Measurements from ENCODE around the gene GOLGA1. TPM values are rescaled to one million over a fixed set of nuclear protein-coding genes. Genes with fewer than 3 reads are reported as not detected.
"Not testable (repeated sequence)": the region's sequence is repeated elsewhere in the genome, so short reads cannot be mapped to it uniquely, and the experiment has no call there.

GOLGA1 gene
- total RNA-seq, 1 experiment from 2014 or later = 9.6 TPM

DNA sequence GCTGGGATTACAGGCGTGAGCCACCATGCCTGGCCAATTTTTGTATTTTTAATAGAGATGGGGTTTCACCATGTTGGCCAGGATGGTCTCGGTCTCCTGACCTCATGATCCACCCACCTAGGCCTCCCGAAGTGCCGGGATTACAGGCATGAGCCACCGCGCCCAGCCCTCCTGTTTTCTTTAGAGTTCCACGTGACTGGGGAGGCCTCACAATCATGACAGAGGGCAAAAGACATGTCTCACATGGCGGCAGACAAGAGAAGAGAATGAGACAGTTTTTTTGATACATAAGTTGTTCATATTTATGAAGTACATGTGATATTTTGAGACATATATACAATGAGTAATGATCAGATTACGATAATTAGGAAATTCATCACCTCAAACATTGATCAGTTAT lies 94.4 kb downstream of the GOLGA1 start:
- DNase-seq (ENCODE audit: low spot score); H3K4me1 Mint-ChIP-seq; H3K4me3 Mint-ChIP-seq; POLR2A ChIA-PET; H3K27ac Mint-ChIP-seq; H3K9me3 Mint-ChIP-seq; ATAC-seq; H3K36me3 Mint-ChIP-seq; H3K27me3 Mint-ChIP-seq (ENCODE audit: low read depth): not testable (repeated sequence)
- CTCF ChIA-PET = interaction anchor here (0.7 to 12.9 kb wide), 4 partner anchors 7 to 72 kb away, joined by 3 to 935 read pairs (median 143); partner anchors contain the start of genes NR6A1, OLFML2A and WDR38

DNA sequence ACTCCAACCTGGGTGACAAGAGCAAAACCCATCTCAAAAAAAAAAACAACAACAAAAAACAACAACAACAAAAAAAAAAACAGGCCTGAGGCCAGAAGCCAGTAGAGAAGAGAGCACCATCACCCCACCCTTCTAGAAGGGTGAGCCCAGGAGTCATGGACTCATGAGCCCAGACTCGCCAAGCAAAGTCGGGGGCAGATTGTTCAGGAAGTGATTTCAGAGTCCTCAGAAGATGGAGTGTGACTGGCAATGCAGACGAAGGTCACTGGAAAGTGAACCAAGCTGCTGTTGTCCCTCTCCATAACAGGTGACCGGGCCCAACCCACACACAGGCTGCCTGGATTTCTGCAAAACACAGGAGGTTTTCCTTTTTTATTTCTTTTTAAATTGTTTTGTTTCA lies 96.6 kb downstream of the GOLGA1 start:
- DNase-seq (ENCODE audit: low spot score) = no peak
- Mint-ChIP-seq H3K9me3 (no peaks in the 10 kb centered on the region), H3K36me3 (no peaks in the 10 kb centered on the region), H3K27ac (peak overlapping the region; percentile 24; the same call in 1 of the 2 replicates), H3K4me3 (no peak overlapping the region), H3K27me3 (ENCODE audit: low read depth) (no peaks in the 10 kb centered on the region), H3K4me1 (peaks cover 3% of the 10 kb centered on the region; the same call in 1 of the 2 replicates)
- ATAC-seq = no peak
- POLR2A ChIA-PET = no interaction called here
- CTCF ChIA-PET = interaction anchor here (11.4 kb wide), 1 partner anchor 9 kb away, joined by 283 read pairs; the partner anchor contains the start of gene WDR38
- TF ChIP-seq RORB (CRISPR knock-in tag; IDR thresholded peaks at IDR 0.05) = no peak
- no peak for TF ChIP-seq TCF7 (CRISPR knock-in tag; IDR thresholded peaks at IDR 0.05; ENCODE audit: low read depth)
- TF ChIP-seq, protein P1, sequence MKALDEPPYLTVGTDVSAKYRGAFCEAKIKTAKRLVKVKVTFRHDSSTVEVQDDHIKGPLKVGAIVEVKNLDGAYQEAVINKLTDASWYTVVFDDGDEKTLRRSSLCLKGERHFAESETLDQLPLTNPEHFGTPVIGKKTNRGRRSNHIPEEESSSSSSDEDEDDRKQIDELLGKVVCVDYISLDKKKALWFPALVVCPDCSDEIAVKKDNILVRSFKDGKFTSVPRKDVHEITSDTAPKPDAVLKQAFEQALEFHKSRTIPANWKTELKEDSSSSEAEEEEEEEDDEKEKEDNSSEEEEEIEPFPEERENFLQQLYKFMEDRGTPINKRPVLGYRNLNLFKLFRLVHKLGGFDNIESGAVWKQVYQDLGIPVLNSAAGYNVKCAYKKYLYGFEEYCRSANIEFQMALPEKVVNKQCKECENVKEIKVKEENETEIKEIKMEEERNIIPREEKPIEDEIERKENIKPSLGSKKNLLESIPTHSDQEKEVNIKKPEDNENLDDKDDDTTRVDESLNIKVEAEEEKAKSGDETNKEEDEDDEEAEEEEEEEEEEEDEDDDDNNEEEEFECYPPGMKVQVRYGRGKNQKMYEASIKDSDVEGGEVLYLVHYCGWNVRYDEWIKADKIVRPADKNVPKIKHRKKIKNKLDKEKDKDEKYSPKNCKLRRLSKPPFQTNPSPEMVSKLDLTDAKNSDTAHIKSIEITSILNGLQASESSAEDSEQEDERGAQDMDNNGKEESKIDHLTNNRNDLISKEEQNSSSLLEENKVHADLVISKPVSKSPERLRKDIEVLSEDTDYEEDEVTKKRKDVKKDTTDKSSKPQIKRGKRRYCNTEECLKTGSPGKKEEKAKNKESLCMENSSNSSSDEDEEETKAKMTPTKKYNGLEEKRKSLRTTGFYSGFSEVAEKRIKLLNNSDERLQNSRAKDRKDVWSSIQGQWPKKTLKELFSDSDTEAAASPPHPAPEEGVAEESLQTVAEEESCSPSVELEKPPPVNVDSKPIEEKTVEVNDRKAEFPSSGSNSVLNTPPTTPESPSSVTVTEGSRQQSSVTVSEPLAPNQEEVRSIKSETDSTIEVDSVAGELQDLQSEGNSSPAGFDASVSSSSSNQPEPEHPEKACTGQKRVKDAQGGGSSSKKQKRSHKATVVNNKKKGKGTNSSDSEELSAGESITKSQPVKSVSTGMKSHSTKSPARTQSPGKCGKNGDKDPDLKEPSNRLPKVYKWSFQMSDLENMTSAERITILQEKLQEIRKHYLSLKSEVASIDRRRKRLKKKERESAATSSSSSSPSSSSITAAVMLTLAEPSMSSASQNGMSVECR (CRISPR knock-in tag; IDR thresholded peaks at IDR 0.05; ENCODE audit: borderline replicate concordance) = no peak
- no peak for TF ChIP-seq ZNF263 (CRISPR knock-in tag; IDR thresholded peaks at IDR 0.05; ENCODE audit: low read depth)
- TF ChIP-seq, protein P2, sequence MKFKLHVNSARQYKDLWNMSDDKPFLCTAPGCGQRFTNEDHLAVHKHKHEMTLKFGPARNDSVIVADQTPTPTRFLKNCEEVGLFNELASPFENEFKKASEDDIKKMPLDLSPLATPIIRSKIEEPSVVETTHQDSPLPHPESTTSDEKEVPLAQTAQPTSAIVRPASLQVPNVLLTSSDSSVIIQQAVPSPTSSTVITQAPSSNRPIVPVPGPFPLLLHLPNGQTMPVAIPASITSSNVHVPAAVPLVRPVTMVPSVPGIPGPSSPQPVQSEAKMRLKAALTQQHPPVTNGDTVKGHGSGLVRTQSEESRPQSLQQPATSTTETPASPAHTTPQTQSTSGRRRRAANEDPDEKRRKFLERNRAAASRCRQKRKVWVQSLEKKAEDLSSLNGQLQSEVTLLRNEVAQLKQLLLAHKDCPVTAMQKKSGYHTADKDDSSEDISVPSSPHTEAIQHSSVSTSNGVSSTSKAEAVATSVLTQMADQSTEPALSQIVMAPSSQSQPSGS (CRISPR knock-in tag; IDR thresholded peaks at IDR 0.05; ENCODE audit: borderline replicate concordance, low read depth) = no peak
- no peak for TF ChIP-seq CBFB (CRISPR knock-in tag; IDR thresholded peaks at IDR 0.05; ENCODE audit: low read depth)
- TF ChIP-seq, protein P3, sequence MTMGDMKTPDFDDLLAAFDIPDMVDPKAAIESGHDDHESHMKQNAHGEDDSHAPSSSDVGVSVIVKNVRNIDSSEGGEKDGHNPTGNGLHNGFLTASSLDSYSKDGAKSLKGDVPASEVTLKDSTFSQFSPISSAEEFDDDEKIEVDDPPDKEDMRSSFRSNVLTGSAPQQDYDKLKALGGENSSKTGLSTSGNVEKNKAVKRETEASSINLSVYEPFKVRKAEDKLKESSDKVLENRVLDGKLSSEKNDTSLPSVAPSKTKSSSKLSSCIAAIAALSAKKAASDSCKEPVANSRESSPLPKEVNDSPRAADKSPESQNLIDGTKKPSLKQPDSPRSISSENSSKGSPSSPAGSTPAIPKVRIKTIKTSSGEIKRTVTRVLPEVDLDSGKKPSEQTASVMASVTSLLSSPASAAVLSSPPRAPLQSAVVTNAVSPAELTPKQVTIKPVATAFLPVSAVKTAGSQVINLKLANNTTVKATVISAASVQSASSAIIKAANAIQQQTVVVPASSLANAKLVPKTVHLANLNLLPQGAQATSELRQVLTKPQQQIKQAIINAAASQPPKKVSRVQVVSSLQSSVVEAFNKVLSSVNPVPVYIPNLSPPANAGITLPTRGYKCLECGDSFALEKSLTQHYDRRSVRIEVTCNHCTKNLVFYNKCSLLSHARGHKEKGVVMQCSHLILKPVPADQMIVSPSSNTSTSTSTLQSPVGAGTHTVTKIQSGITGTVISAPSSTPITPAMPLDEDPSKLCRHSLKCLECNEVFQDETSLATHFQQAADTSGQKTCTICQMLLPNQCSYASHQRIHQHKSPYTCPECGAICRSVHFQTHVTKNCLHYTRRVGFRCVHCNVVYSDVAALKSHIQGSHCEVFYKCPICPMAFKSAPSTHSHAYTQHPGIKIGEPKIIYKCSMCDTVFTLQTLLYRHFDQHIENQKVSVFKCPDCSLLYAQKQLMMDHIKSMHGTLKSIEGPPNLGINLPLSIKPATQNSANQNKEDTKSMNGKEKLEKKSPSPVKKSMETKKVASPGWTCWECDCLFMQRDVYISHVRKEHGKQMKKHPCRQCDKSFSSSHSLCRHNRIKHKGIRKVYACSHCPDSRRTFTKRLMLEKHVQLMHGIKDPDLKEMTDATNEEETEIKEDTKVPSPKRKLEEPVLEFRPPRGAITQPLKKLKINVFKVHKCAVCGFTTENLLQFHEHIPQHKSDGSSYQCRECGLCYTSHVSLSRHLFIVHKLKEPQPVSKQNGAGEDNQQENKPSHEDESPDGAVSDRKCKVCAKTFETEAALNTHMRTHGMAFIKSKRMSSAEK (CRISPR knock-in tag; IDR thresholded peaks at IDR 0.05; ENCODE audit: borderline replicate concordance) = no peak
- no peak for TF ChIP-seq ZNF671 (CRISPR knock-in tag; IDR thresholded peaks at IDR 0.05)
- TF ChIP-seq ZNF423 (CRISPR knock-in tag; IDR thresholded peaks at IDR 0.05) = no peak
- no peak for TF ChIP-seq CREM (CRISPR knock-in tag; IDR thresholded peaks at IDR 0.05)
- TF ChIP-seq IRF2 (CRISPR knock-in tag; IDR thresholded peaks at IDR 0.05; ENCODE audit: borderline replicate concordance, low read depth) = no peak
- TF ChIP-seq JAZF1 (CRISPR knock-in tag; IDR thresholded peaks at IDR 0.05) = no peak
- TF ChIP-seq, protein P4, sequence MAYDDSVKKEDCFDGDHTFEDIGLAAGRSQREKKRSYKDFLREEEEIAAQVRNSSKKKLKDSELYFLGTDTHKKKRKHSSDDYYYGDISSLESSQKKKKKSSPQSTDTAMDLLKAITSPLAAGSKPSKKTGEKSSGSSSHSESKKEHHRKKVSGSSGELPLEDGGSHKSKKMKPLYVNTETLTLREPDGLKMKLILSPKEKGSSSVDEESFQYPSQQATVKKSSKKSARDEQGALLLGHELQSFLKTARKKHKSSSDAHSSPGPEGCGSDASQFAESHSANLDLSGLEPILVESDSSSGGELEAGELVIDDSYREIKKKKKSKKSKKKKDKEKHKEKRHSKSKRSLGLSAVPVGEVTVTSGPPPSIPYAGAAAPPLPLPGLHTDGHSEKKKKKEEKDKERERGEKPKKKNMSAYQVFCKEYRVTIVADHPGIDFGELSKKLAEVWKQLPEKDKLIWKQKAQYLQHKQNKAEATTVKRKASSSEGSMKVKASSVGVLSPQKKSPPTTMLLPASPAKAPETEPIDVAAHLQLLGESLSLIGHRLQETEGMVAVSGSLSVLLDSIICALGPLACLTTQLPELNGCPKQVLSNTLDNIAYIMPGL (CRISPR knock-in tag; IDR thresholded peaks at IDR 0.05) = no peak
- TF ChIP-seq, protein P5, sequence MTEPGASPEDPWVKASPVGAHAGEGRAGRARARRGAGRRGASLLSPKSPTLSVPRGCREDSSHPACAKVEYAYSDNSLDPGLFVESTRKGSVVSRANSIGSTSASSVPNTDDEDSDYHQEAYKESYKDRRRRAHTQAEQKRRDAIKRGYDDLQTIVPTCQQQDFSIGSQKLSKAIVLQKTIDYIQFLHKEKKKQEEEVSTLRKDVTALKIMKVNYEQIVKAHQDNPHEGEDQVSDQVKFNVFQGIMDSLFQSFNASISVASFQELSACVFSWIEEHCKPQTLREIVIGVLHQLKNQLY (CRISPR knock-in tag; IDR thresholded peaks at IDR 0.05) = no peak
- TF ChIP-seq, protein P6, sequence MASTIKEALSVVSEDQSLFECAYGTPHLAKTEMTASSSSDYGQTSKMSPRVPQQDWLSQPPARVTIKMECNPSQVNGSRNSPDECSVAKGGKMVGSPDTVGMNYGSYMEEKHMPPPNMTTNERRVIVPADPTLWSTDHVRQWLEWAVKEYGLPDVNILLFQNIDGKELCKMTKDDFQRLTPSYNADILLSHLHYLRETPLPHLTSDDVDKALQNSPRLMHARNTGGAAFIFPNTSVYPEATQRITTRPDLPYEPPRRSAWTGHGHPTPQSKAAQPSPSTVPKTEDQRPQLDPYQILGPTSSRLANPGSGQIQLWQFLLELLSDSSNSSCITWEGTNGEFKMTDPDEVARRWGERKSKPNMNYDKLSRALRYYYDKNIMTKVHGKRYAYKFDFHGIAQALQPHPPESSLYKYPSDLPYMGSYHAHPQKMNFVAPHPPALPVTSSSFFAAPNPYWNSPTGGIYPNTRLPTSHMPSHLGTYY (CRISPR knock-in tag; IDR thresholded peaks at IDR 0.05) = no peak
- no peak for TF ChIP-seq GRHL2 (CRISPR knock-in tag; IDR thresholded peaks at IDR 0.05; ENCODE audit: insufficient replicate concordance, severe bottlenecking)
- TF ChIP-seq, protein P7, sequence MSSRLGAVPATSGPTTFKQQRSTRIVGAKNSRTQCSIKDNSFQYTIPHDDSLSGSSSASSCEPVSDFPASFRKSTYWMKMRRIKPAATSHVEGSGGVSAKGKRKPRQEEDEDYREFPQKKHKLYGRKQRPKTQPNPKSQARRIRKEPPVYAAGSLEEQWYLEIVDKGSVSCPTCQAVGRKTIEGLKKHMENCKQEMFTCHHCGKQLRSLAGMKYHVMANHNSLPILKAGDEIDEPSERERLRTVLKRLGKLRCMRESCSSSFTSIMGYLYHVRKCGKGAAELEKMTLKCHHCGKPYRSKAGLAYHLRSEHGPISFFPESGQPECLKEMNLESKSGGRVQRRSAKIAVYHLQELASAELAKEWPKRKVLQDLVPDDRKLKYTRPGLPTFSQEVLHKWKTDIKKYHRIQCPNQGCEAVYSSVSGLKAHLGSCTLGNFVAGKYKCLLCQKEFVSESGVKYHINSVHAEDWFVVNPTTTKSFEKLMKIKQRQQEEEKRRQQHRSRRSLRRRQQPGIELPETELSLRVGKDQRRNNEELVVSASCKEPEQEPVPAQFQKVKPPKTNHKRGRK (CRISPR knock-in tag; IDR thresholded peaks at IDR 0.05; ENCODE audit: borderline replicate concordance) = no peak
- TF ChIP-seq NFATC4 (CRISPR knock-in tag; IDR thresholded peaks at IDR 0.05) = no peak
- no peak for TF ChIP-seq ELF4 (CRISPR knock-in tag; IDR thresholded peaks at IDR 0.05; ENCODE audit: low read depth)

All from WTC11 (cell line).